Natural killer cell (primary cell): ENCODE results near the gene PRR36. TPM values are rescaled to one million over a fixed set of nuclear protein-coding genes. Genes with fewer than 3 reads are reported as not detected.

ENCODE experiments used
- ATAC-seq, 3 donors: fragments of 150-1000 bp in 2 of 3; fragments of 200-7000 bp in 1 of 3; cut with Tn5 transposase; 1 replicate in 1 of 3; 2 replicates in 2 of 3; pipeline ENCODE4 v1.10.0; 2021; ENCODE audit warnings: mild to moderate bottlenecking in 2 of 3, moderate library complexity in 2 of 3
- DNase-seq, 2 donors: peaks; one replicate each; pipeline versions ENCODE4 v3.0.0 to v3.0.0-alpha.2; 2013 to 2021; ENCODE audit warnings: mixed read lengths in 1 of 2
- H3K27ac ChIP-seq: one replicate; pipeline ENCODE4 v1.5.1; 2013; ENCODE audit warnings: mild to moderate bottlenecking, low read length
- H3K27me3 ChIP-seq: one replicate; pipeline ENCODE4 v1.6.1; 2013; ENCODE audit warnings: low read length; ENCODE audit not compliant: control insufficient read depth, insufficient read depth
- H3K36me3 ChIP-seq: one replicate; pipeline ENCODE4 v1.6.1; 2013; ENCODE audit warnings: low read length; ENCODE audit not compliant: control insufficient read depth, insufficient read depth
- H3K4me1 ChIP-seq: one replicate; pipeline ENCODE4 v1.6.1; 2013; ENCODE audit warnings: low read length; ENCODE audit not compliant: control insufficient read depth, insufficient read depth
- H3K4me3 ChIP-seq: one replicate; pipeline ENCODE4 v1.5.1; 2013; ENCODE audit warnings: low read length
- H3K9me3 ChIP-seq: one replicate; pipeline ENCODE4 v1.6.1; 2013; ENCODE audit warnings: low read length; ENCODE audit not compliant: control insufficient read depth, insufficient read depth
- H3K27ac Mint-ChIP-seq, 2 donors: one replicate each; pipeline ENCODE4 v1.8.0; 2022; ENCODE audit warnings: mild to moderate bottlenecking in 2 of 2, mixed read lengths in 2 of 2, moderate library complexity in 1 of 2
- H3K27me3 Mint-ChIP-seq, 2 donors: one replicate each; pipeline ENCODE4 v1.8.0; 2022; ENCODE audit warnings: low read depth in 2 of 2, mixed read lengths in 2 of 2
- H3K36me3 Mint-ChIP-seq: one replicate; pipeline ENCODE4 v1.8.0; 2022; ENCODE audit warnings: mixed read lengths
- H3K4me1 Mint-ChIP-seq, 2 donors: one replicate each; pipeline ENCODE4 v1.8.0; 2022; ENCODE audit warnings: mixed read lengths in 2 of 2
- H3K4me3 Mint-ChIP-seq: one replicate; pipeline ENCODE4 v1.8.0; 2022; ENCODE audit warnings: mild to moderate bottlenecking, moderate library complexity, mixed read lengths
- H3K9me3 Mint-ChIP-seq, 2 donors: one replicate each; pipeline ENCODE4 v1.8.0; 2022; ENCODE audit warnings: mixed read lengths in 2 of 2
- WGBS: methylation state at CpG from one replicate; pipeline ENCODE4 v1.1.7; 2013; ENCODE audit warnings: missing lambda C conversion rate; ENCODE audit not compliant: insufficient coverage; 5-methylcytosine and 5-hydroxymethylcytosine counted together
- intact Hi-C: fragments of 100-400 bp; cut with micrococcal nuclease; formaldehyde crosslinking; loops from one replicate; pipeline ENCODE4 v1.14.2; 2022
- total RNA-seq, 4 donors: library from RNA; stranded (reverse); fragments of 120-200 nt in 1 of 4; gene quantifications; one replicate each; pipeline versions ENCODE4 v1.2.3 to v1.2.4, GENCODE V29; 2013 to 2022
- TF ChIP-seq, protein P1 (sequence below): fragments of 200-600 bp; IDR thresholded peaks from one replicate; pipeline ENCODE4 v1.8.0; 2022; ENCODE audit warnings: antibody characterized with exemption

Gene PRR36
- total RNA-seq, 3 donors from 2014 or later (not counting 1 experiment from before 2014, with no cell fraction given): 0.11 to 0.13 (median 0.12) TPM

GRCh38 chr19:7888826-7889217, 14.6 kb upstream of the PRR36 start:
- H3K9me3 ChIP-seq: no peaks in the 10 kb centered on the region
- no peaks in the 10 kb centered on the region for H3K4me1 ChIP-seq
- Mint-ChIP-seq H3K4me1 (no peaks in the 10 kb centered on the region), H3K27ac (no peak overlapping the region), H3K27me3 (peaks cover 0 to 10% of the 10 kb centered on the region in 2 donors), H3K9me3 (no peaks in the 10 kb centered on the region), H3K4me3 (no peak overlapping the region), H3K36me3 (no peaks in the 10 kb centered on the region)
- intact Hi-C loops: no loop called here
- H3K4me3 ChIP-seq: no peak overlapping the region
- no peak for ATAC-seq
- TF ChIP-seq, protein P1, sequence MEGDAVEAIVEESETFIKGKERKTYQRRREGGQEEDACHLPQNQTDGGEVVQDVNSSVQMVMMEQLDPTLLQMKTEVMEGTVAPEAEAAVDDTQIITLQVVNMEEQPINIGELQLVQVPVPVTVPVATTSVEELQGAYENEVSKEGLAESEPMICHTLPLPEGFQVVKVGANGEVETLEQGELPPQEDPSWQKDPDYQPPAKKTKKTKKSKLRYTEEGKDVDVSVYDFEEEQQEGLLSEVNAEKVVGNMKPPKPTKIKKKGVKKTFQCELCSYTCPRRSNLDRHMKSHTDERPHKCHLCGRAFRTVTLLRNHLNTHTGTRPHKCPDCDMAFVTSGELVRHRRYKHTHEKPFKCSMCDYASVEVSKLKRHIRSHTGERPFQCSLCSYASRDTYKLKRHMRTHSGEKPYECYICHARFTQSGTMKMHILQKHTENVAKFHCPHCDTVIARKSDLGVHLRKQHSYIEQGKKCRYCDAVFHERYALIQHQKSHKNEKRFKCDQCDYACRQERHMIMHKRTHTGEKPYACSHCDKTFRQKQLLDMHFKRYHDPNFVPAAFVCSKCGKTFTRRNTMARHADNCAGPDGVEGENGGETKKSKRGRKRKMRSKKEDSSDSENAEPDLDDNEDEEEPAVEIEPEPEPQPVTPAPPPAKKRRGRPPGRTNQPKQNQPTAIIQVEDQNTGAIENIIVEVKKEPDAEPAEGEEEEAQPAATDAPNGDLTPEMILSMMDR: no peak
- peaks cover 15% of the 10 kb centered on the region for H3K27me3 ChIP-seq
- no peak overlapping the region for H3K27ac ChIP-seq
- DNase-seq: no peak
- H3K36me3 ChIP-seq: no peaks in the 10 kb centered on the region
- 82% methylated on average over 8 of the region's 8 CpGs for WGBS

GRCh38 chr19:7888145-7888825, 14.1 kb upstream of the PRR36 start, which contains the start of gene LRRC8E:
Gene LRRC8E (plus strand): TSS chr19:7888510. CDS start chr19:7895604, 7,094 bp downstream.
- TF ChIP-seq, protein P1: no peak
- peaks cover 15% of the 10 kb centered on the region for H3K27me3 ChIP-seq
- no peak within 1 kb of the TSS for H3K4me3 Mint-ChIP-seq
- no peaks in the 10 kb centered on the region for H3K36me3 Mint-ChIP-seq
- H3K27ac Mint-ChIP-seq: no peak within 1 kb of the TSS
- H3K36me3 ChIP-seq: no peaks in the 10 kb centered on the region
- ATAC-seq (peak in 2 of 3 donors; percentile 57 to 76), DNase-seq (peak in 1 of 2 donors; percentile 37)
- H3K4me1 Mint-ChIP-seq: no peaks in the 10 kb centered on the region
- H3K27ac ChIP-seq: no peak within 1 kb of the TSS
- intact Hi-C loops: no loop called here
- no peaks in the 10 kb centered on the region for H3K4me1 ChIP-seq
- H3K27me3 Mint-ChIP-seq: peaks cover 0 to 10% of the 10 kb centered on the region in 2 donors
- no peaks in the 10 kb centered on the region for H3K9me3 ChIP-seq
- no peaks in the 10 kb centered on the region for H3K9me3 Mint-ChIP-seq
- no peak within 1 kb of the TSS for H3K4me3 ChIP-seq
- WGBS: 12% methylated on average over 53 of the region's 53 CpGs

DNA sequence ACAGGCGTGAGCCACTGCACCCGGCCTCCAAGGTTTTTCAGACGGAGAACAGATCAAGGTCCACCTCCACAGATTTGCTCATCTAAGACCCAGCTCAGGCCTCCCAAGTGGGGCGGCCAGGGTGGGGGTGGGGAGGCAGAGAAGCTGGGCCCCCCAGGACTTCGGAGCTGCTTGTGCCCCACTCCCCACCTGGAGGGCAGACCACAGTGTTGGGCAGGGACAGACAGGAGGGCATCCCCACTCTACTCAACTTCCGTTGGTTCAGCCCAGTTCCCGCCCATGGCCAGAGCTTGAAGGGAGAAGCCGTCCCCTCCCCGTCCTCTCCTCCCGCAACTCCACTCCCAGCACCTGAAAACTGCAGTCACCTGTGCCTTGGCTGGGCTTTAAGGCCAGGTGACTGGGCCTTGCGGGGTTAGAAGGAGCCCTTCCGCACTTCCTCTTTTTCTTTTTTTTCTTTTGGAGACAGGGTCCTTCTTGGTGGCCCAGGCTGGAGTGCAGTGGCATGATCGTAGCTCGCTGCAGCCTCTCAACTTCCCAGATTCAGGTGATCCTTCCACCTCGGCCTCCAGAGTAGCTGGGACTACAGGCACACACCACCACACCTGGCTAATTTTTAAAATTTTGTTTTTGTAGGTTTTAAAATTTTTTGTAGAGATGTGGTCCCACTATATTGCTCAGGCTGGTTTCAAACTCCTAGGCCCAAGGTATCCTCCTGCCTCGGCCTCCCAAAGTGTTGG, 13.4 kb upstream of the PRR36 start:
- Histone ChIP-seq H3K4me1 (no peaks in the 10 kb centered on the region), H3K27ac (no peak overlapping the region), H3K36me3 (no peaks in the 10 kb centered on the region), H3K4me3 (no peak overlapping the region), H3K27me3 (peaks cover 15% of the 10 kb centered on the region), H3K9me3 (no peaks in the 10 kb centered on the region)
- H3K9me3 Mint-ChIP-seq: no peaks in the 10 kb centered on the region
- H3K27ac Mint-ChIP-seq: no peak overlapping the region
- peaks cover 0 to 10% of the 10 kb centered on the region in 2 donors for H3K27me3 Mint-ChIP-seq
- no peaks in the 10 kb centered on the region for H3K4me1 Mint-ChIP-seq
- DNase-seq (no peak), ATAC-seq (no peak)
- intact Hi-C loops: no loop called here
- TF ChIP-seq, protein P1: no peak
- WGBS: 70% methylated on average over 14 of the region's 16 CpGs
- no peak overlapping the region for H3K4me3 Mint-ChIP-seq
- no peaks in the 10 kb centered on the region for H3K36me3 Mint-ChIP-seq
